Limb (tissue), 2 donors: ENCODE measurements around the gene PPIB.
"Not testable (repeated sequence)": the region's sequence is repeated elsewhere in the genome, so short reads cannot be mapped to it uniquely, and the experiment has no call there.

Experiments used
- DNase-seq, 2 donors: peaks; one replicate each; pipeline ENCODE4 v3.0.0-alpha.2; 2016; ENCODE audit errors: extremely low spot score in 2 of 2

Gene PPIB

DNA sequence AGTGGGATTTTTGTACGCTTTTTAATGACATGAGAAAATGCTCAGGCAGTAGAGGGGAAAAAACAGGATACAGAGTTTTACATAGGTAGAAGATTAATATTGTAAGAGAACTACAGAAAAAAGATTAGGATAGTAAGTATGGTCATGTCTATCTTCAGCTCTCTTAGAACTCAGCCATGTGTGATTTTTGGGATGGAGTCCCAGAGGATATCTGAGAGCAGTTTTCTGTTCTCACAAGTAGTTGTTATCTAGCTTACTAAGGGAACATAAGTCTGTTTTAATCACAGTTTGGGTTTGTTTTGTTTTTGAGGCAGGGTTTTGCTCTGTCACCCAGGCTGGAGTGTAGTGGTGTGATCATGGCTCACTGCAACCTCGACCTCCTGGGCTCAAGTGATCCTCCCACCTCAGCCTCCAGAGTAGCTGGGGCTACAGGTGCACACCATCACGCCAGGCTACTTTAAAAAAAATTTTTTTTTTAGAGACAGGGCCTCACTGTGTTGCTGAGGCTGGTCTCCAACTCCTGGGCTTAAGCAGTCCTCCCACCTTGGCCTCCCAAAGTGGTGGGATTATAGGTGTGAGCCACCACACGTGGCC is 52.6 kb downstream of the PPIB start:
- DNase-seq: not testable (repeated sequence)

DNA sequence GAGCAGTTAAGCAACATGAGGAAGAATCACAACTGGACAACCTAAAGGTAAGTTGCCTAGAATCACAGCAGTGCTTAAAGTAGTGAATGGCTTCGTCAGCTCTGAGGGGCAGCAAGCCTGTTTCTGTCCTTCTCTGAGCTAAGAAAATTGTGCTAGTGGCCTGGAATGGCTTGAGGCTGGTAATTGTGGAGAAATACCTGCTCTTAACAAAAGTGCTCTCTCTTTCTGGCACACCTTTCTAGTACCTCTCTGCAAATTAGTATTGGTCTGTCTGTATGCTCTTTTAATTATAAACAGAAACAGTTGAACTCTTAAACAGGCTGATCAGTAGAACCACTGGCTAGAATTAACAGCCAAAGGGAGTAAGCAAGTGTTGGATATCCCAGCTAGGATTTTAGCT is 55.5 kb downstream of the PPIB start:
- no peak for DNase-seq
